ENCODE measurements around the gene CLSTN2.

CLSTN2 gene

DNA sequence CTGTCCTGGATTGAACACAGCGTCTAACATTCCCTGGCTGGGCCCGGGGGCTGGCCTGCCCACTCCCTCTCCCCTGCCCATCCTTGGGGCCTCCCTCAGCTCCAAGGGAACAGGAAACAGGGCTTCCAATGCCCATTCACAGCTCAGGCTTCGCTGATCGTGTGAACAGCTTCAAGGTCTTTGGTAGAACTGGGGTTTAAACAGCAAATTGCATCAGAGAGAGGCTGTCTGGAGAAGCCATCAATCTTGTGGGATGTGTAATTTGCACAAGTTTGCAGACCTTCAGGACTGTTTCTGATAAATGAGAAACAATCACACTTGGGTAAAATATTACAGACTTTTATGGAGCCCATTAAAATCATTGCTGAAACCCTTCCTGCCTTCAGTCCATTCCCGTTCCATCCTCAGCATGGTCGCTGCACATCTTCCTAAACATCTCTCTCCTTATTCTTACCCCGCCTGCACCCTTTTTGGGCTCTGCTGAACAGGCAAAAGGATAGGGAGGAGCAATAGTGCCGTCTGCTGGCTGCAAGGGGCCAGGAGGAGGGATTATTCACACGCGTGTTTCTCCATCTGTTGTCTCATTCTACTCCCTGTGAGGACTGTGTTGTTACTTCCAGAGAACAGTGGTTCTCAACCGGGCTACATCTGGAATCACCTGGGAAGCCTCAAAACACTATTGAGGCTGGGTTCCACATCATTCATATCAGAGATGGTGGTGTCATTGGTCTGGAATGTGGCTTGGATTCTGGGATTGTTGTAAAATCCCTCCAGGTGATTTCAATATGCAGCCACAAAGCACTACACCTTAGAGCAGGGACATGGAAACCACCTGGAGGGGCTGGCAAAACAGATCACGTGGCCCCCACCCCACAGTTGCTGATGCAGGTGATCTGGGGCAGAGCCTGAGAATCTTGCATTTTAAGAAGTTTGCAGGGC, 116.3 kb downstream of the CLSTN2 start:
- no peak for DNase-seq (ENCODE audit: low read depth in 3 of 3)

DNA sequence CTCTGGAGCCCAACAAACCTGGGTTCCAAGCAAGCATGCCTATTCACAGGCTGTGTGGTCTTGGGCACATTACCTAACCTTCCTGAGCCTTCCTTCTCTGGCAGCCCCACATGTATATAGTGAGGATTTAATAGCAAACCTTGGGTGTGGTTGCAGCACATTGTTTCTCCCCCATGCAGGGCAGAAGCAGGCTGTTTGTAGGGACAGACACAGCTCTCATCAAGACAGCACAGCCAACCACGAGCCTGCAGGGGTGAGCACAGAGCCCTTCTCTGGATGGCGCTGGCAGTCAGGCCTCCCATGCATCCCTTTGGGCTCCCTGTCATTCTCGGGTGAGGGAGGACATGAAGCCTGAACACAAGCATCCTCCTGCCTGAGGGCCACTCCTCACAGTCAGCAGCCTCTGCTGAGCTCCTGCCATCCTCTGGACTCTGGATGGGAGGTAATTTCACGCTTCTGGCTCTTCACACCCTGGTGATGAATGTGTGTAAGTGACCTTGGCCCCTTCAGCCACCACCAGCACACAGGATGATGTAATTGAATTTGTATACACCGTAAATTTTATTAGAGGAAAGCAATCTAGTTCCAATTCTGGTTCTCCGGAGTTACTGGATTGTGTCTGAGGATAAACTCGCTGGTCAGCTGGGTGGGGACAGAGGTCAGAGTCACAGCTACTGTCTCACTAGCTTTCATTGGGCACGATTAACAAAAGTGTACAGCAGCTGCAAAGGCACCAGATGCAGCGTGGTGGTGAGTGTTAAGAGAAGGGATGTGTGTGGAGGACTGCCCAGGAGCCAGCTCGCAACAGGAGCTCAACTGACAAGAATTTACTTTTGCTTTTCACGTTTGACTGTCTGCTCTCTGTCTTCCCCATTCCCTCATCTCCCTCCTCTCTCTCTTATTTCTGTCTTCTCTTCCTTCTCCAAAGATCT, 118.1 kb downstream of the CLSTN2 start:
- no peak for DNase-seq (ENCODE audit: low read depth in 3 of 3)

DNA sequence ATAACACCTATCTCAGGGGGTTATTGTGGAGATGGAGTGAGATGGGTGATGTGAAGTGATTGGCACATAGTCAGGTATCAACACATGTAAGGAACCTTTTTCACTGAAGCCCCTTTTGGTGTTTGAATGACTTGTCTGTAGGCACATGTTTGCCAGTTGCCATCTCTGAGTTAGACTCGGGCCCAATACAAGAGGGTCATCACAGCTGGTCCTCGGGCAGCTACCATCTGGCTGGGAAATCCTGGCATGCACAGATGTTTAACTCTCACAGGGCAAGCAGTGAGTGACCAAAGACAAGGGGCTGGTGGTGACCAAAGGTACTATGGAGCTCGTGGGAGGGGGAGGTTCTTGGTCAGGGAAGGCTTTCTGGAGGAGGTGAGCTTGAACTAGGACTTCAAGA, 118.8 kb downstream of the CLSTN2 start:
- DNase-seq (ENCODE audit: low read depth in 3 of 3) = no peak

DNA sequence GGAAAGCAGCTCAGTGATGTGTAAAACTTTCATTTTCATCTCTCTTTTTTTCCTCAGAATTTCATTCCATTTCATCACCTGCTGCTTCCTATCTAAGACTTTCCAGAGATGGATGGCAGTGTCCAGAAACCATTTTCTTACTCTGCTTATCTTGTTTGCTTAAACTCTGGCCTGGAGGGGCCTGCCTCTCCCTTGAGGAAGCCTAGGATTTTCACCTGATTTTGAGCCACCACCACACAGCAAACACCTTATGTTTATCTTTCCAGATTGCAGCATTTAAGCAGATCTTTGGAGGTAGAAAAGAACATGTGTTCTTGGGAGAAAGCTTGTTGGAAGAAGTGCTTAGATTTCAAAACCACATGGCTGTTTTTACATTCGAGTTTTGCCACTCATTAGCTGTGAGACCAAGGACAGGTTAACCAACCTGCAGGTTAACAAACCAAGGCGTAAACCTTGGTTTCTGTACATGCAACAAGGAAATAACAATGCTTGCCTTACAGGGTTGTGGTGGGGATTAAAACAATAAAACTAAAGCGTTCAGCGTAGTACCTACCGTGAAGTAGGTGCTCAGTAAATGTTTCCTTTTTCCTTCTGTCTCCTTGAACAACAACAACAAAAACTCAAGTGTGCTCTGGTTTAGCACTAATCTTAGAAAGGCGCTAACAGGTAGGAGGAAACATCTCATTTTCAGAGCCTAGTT, 120.3 kb downstream of the CLSTN2 start:
- DNase-seq (ENCODE audit: low read depth in 3 of 3) = no peak

DNA sequence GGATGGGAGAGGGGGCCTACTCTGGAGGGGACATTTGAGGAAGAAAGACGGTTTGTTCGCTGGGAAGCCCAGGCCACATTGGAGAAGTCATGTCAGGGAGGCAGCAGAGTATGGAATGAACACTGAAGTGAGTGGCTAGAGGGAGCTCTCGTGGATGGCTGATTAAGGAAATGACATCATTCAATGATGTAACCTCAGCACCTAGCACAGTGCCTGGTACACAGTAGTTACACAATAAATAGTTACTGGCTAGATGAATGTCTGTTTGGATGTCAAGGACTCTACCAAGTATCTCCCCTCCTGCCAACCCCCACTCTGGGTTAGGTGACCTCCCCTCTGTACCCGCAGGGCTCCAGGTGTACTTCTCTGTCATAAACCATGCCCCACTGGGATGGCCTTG, 121.1 kb downstream of the CLSTN2 start:
- no peak for DNase-seq (ENCODE audit: low read depth in 3 of 3)

DNA sequence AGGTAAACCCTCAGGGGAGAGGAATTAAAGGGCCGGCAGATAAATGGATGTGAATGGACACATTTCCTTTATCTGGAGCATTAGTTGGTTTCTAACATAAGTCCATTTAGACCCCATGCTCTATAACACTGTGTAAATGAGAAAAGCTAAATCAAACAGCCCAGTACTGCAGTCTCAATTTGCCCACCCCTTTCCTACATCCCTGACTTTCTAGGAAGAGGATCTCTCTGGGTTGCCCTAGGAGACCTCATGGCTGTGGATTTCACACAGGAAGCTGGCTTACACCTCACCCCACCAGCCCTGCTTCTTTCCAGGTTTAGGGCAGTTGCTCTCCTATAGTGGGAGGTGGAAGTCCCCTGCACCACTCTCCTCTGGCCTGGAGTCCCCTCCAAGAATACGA, 126.2 kb downstream of the CLSTN2 start:
- DNase-seq (ENCODE audit: low read depth in 3 of 3) = no peak

DNA sequence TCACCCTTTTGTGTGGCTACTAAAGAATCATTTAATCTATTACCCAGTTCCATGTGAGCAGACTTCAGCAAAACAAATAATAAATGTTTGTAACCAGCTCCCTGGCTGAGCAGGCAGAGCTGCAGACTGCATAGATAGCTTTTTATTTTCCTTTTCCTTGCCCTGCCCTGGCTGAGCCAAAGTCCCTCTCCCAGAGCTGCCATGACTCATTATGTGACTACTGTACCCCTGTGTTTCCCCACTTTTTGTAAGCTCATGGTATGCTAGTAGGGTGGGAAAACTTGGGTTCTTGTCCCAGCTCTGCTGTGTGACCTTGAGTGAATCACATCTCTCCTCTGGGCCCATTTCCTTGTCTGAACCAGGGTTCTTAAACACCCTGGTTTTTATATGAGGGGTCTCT, 127.5 kb downstream of the CLSTN2 start:
- no peak for DNase-seq (ENCODE audit: low read depth in 3 of 3)

DNA sequence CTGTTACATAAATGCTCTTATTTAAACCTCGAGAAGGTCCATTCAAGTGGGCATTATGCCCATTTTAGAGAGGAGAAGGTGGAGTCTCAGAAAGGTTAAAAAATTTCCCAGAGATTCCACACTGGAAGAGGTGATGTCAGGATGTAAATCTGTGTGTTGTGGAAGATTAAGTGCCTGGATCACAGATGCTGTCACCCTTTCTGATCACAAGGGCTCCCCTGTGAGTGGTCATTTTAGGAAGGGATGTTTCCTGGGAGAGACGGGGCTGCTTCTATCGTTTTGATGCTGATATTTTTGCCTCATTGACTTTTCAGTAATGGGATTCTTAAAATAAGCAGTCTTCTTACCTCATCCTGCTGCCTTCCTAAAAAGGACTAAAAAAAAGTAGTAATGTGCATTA, 132.5 kb downstream of the CLSTN2 start:
- no peak for DNase-seq (ENCODE audit: low read depth in 3 of 3)

DNA sequence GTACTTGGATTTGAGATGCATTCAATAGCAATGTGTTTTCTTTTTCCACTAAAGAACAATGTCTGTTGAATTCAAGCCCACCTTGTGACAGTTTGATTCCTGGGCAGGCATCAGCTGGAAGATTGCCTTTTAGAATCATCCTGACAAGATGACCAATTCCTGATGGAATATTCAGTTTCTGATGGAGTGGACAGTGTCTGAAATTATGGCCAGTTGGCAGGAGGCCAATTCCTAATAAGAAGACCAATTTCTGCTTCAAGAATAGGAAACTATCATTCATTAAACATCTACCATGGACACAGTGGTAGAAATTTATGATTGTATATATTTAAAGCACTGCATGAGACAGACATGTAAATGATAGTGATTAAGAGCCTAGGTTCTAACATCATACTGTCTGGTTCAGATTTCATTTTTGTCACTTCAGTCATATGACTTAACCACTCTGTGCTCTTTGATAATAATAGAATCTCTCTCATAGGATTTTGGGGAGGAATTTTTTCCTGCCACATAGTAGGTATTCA, 133.6 kb downstream of the CLSTN2 start:
- no peak for DNase-seq (ENCODE audit: low read depth in 3 of 3)

DNA sequence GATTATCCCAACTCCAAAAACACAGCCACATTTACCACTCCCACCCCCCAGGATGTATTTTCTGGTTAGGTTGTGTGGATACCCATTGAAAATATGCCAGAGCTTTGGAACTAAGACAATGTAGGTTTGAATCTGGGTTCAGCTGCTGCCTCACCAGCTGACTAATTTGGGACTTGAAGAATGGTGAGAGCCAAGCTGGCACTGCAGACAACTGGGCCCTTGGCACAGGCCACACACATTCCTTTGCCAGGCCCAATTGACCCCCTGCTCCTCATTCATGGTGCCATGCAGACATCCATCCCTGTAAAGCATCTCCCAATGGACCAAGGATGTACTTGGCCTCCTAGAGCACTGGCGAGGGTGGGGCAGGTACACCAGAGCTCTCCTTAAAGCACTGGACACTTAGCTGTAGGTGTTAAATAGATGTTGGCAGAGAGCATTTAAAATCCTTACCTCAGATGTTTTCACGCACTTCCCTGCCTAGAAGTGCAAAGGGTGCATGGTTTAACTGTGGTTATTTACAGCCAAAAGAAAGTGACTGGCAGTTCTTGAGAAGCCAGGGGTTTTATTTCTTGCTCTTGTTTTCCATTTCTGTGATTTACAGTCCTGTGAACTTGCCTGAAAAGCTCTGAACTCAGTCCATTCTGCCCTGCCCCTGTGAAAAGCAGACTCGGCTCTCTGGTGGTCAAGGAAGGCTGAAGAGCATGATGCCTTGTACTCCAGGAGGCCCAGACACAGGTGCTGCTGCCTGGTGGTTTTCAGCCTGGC, 138.5 kb downstream of the CLSTN2 start:
- no peak for DNase-seq (ENCODE audit: low read depth in 3 of 3)

DNA sequence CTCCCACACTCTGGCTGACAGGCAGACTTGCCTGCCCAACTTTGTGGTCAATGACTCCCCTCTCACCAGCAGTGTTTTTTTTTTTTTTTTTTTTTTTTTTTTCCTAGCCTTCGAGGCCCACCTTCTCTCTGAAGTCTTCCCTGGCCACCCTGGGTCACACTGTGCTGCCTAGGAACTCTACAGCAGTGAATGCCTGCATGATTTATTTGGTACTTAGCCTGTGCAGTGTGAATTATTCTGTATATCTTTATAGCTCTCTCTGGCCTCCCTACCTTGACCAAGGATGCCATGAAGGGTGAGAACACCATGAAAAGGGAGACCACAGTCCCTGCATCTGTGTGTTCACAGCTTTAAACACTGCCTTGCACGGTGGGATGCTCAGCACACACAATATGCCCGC, 141.6 kb downstream of the CLSTN2 start:
- DNase-seq (ENCODE audit: low read depth in 3 of 3) = no peak

DNA sequence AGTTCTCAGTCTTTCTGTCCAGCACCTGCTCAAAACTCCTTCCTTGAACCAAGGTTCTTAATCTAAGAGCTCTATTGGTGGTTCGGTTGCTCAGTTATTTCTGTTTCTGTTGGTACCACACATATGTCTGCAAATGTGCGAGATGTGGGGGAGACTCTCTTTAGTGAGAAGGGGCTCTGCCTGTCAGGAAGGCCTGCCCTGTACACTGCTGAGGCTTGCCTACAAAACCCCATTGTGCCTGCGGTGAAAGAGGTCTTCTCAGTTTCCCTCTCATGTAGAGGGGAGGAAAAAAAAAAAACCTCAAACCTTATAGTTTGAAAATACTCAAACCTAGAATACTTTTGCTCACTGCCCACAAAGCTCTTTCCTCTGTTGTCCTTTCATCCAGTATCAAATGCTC, 142.4 kb downstream of the CLSTN2 start:
- no peak for DNase-seq (ENCODE audit: low read depth in 3 of 3)

DNA sequence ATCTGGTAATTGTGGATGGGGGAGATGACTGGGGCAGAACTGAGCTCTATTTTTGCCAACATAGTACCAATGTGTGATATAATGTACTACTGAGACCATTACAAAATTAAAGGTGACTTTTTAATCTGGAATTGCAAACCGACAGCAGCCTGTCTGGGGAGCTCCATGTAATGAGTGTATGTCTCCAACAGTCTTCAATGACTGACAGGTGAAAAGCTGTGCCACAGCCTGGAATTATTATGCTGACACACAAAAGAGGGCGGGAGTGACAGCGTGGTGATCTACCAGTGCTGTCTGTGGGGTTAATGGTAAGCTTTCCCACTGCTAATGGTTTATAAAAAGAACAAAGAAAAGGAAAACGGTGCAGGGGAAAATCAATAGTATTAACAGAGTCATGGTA, 143.4 kb downstream of the CLSTN2 start:
- no peak for DNase-seq (ENCODE audit: low read depth in 3 of 3)

DNA sequence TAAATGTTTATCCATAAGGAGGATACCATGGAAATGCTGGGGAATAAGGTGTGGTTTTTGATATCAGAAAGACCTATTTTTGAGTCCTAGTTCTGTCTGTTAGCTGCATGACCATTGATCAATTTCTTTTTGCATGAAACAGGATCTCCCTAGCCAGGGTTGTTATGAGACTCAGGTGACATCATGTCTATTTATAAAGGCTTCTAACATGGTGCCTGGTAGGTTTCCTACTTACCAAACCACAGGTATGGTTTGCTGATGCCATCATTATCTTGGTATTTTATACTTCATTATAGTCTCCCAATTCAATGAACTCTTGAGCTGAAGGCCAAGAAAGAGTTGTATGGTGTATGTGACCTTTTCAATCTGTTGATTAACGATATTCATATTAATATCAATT, 144.0 kb downstream of the CLSTN2 start:
- DNase-seq (ENCODE audit: low read depth in 3 of 3) = no peak

DNA sequence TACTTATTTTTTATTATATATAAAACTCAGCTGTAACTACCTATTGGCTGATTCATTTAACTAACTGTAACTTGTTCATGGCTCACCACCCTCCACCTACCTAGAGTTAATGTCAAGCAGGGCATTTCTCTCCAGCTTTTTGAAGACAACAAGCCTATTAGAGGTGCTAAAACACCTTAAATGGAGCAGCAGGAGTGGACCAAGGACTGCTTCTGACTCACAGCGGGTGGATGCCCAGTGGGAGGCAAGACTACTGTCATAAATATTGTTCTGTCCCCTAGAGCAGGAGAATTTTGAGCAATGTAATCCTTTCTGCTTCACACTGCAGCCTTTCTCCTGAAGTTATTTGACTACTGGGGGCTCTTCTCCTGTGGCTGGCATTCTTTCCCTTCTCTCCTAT, 146.9 kb downstream of the CLSTN2 start:
- no peak for DNase-seq (ENCODE audit: low read depth in 3 of 3)

DNA sequence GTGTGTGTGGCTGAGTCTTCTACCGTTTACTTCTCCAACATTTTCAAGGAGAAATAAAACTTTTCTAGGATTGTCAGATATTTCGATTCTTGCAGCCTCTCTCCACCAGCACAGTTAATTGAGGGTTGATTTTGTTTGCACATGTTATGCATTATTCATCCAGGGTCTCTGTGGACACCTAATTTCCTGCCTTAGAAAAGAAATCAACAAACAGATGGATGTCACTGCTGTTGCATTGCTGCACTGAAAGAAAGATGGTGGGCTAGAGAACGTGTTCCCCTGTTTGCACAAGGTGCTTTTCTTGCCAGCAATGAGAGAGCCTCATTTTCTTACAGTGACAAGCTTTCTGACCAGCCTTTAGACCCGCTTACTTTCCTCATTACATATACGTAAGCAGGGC, 150.0 kb downstream of the CLSTN2 start:
- no peak for DNase-seq (ENCODE audit: low read depth in 3 of 3)

DNA sequence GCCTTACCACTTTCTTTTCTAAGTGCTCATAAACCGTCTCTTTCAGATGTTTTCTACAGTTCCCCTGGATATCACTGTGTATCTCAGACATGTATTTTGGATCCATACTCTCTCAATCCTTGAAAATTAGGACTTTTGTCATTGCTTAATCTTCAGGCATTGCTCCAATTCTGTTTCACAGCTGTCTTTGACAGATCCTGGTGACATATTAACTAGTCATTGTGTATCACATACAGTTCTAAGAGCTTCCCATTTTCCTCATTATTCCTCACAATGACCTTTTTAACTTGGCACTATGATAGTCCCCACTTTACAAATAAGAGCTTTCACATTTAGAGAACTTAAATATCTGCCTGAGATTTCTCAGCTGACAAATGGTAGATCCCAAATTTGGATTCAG, 151.7 kb downstream of the CLSTN2 start:
- DNase-seq (ENCODE audit: low read depth in 3 of 3) = no peak

DNA sequence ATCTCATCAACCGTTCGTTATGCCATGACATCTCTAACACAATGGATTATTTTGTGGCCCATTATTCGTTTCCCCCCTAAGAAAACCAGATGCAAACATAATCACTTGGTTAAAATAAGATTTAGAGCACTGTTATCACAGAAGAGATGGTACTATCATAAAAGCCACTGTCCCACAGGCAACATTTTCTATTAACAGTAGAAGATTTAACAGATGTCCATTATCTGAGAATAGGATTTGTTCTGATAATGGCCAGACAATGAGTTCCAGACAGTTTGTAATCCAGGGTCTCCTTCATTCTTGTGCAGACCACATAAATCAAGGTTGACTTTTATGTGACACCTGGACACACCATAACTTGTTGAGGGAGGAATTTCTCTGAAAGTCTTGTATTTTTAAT, 153.1 kb downstream of the CLSTN2 start:
- DNase-seq (ENCODE audit: low read depth in 3 of 3) = no peak

DNA sequence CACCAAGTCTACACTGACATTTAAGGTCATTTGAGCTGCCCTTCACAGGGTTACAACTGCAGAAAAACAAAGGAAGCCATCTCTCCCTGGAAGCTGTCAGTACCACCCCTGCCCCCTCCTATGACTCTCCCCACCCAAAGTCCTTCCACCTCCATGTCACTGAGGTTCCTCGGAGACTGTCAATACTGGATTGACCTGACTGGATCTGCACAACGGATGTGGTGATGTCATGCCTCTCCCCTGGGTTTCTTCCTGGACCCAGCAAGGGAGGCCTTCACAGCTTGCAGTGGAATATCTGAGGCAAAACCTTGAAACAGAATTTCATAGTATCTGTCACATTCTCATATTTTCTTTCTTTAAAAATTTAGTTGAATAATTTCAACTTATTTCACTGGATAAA, 153.5 kb downstream of the CLSTN2 start:
- no peak for DNase-seq (ENCODE audit: low read depth in 3 of 3)

DNA sequence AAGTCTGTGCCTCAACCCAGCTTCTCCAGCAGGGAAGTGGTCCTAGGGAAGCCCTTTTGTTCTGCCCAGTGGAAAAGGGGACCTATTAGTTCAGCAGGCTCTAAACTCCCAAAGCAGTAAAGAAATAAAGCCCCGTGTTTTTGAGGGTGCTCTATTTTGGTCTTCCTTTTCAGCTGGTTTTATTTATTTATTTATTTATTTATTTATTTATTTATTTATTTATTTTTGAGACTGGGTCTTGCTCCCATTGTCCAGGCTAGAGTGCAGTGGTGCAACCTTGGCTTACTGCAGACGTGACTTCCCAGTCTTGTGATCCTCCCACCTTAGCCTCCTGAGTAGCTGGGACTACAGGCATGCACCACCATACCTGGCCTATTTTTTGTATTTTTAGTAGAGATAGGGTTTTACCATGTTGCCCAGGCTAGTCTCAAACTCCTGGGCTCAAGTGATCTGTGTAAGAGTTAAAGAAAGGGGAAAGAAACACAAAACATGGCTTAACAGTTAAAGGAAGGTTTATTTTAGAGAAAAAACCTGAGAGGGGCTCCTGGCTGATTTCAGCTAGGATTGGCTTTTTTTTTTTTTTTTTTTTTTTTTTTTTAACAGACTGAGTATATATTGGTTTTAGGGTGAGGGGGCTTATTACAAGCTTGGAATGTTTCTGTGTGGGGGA, 154.6 kb downstream of the CLSTN2 start:
- no peak for DNase-seq (ENCODE audit: low read depth in 3 of 3)

DNA sequence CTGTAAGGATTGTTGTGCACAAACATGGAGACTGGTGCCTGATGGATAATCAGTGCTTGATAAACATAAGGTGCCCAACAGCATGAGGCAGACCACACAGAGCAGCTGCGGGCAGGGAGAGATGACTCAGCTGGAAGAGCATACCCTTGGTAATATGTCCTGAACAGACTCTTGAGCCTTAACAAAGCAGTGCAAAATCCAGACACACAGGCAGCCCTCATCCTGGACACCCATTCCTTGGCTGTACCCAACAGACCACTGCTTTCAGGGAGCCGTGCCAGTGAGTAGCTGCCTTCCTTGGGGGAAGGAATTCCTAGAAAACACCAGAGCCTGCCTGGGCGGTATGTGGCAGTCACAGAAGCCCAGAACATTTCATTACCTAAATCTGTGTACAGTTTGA, 156.2 kb downstream of the CLSTN2 start:
- no peak for DNase-seq (ENCODE audit: low read depth in 3 of 3)

Data from stimulated activated CD4-positive, alpha-beta T cell treated with anti-CD3 and anti-CD28 coated beads, TNF-alpha, amount 100 ng/mL, for 24 hours (primary cell).